Pancreas (tissue), 10 donors: ENCODE data around the gene ABR. TPM values are rescaled to one million over a fixed set of nuclear protein-coding genes. Genes with fewer than 3 reads are reported as not detected.
A peak's percentile ranks its signal among the peaks of the same experiment; 100 is the strongest.
"Not testable (repeated sequence)": the region's sequence is repeated elsewhere in the genome, so short reads cannot be mapped to it uniquely, and the experiment has no call there.

Experiments
- ATAC-seq, 4 donors: fragments of 200-7000 bp; cut with Tn5 transposase; one replicate each; pipeline versions ENCODE4 v1.8.0 to v1.9.1; 2020; ENCODE audit warnings: mild to moderate bottlenecking in 4 of 4, moderate library complexity in 4 of 4
- DNase-seq, 6 donors: peaks; one replicate each; pipeline ENCODE4 v3.0.0-alpha.2; 2020
- FAIRE-seq: peaks from 2 replicates; lab custom pipeline; 2012; peaks lifted over from hg19 to GRCh38; lab: Jason Lieb, UNC
- H3K27ac ChIP-seq, 4 donors: fragments of 200-600 bp; sonication (generic); 1 replicate in 3 of 4; 2 replicates in 1 of 4; pipeline versions ENCODE4 v1.5.0 to v1.8.0; 2020
- H3K27me3 ChIP-seq, 4 donors: fragments of 200-600 bp; one replicate each; pipeline ENCODE4 v1.8.0; 2021
- H3K36me3 ChIP-seq, 3 donors: fragments of 200-600 bp; sonication (generic) in 1 of 3; one replicate each; pipeline versions ENCODE4 v1.5.0 to v1.8.0; 2020 to 2021
- H3K4me1 ChIP-seq, 3 donors: fragments of 200-600 bp; one replicate each; pipeline ENCODE4 v1.8.0; 2021
- H3K4me3 ChIP-seq, 4 donors: fragments of 200-600 bp; sonication (generic) in 2 of 4; one replicate each; pipeline versions ENCODE4 v1.5.0 to v1.8.0; 2020 to 2021
- H3K9me3 ChIP-seq, 4 donors: fragments of 200-600 bp; one replicate each; pipeline ENCODE4 v1.8.0; 2021
- CTCF ChIP-seq, 4 donors: fragments of 200-600 bp; sonication (generic) in 3 of 4; IDR thresholded peaks; one replicate each; pipeline versions ENCODE4 v1.5.0 to v1.8.0; 2021; ENCODE audit warnings: antibody characterized with exemption in 4 of 4
- WGBS, 2 donors: extraction: QIAGEN DNeasy Blood & Tissue Kit; methylation state at CpG; one replicate each; pipeline ENCODE4 v1.1.7; 2013; 5-methylcytosine and 5-hydroxymethylcytosine counted together
- intact Hi-C, 3 donors: fragments of 100-400 bp; cut with DNase I; formaldehyde crosslinking; loops; one replicate each; pipeline versions ENCODE4 v1.11.1 to v1.14.2; 2022
- polyA plus RNA-seq, 2 donors: library from polyadenylated mRNA; stranded (reverse); fragments of 200-250 nt; gene quantifications; one replicate each; pipeline ENCODE4 v1.2.3, GENCODE V29; 2013
- total RNA-seq, 6 donors: library from RNA; stranded (reverse); fragmentation: NEBNext Ultra II Directional in 4 of 6; extraction: Animal tissue kit (Norgen Biotek cat#: 25700) in 4 of 6; gene quantifications; one replicate each; pipeline versions ENCODE4 v1.2.1 to v1.2.4, GENCODE V29; 2021 to 2023
- donor health status: healthy with polysubstance abuse.
- donor health status: DM: no; HTN: no; CAD: no; lungs with moderate emphysema.
- donor health status: DM: no; HTN: no; CAD: no.
- donor health status: control.
- donor health status: control.
- donor health status: Bipolar disorder and iron deficiency.
- donor health status: DM: yes; HTN: yes; CAD: no.
- donor health status: DM: no; HTN: no; CAD: no.
- donor health status: DM: no; HTN: no; CAD: no.
- donor health status: DM: yes; HTN: yes; CAD: no.

The ABR gene
- total and polyA plus RNA-seq, 8 donors = 15.4 to 65.7 (median 28.4) TPM

- no peaks in the 10 kb centered on the region for H3K36me3 ChIP-seq
- intact Hi-C loops = no loop called here
- H3K9me3 ChIP-seq = no peaks in the 10 kb centered on the region
- no peaks in the 10 kb centered on the region for H3K27me3 ChIP-seq
- WGBS, 2 donors = 82 to 88% methylated on average over 18 of the region's 18 CpGs
- peak in 2 of 4 donors; percentile 67 to 75 for ATAC-seq
- no peak for FAIRE-seq
- DNase-seq = peak in 2 of 6 donors; percentile 22 to 51
- no peaks in the 10 kb centered on the region for H3K4me1 ChIP-seq
- no peak overlapping the region for H3K4me3 ChIP-seq
- no peak for TF ChIP-seq CTCF (IDR thresholded peaks at IDR 0.05)
- no peak overlapping the region for H3K27ac ChIP-seq
Measured at GRCh38 chr17:1137465-1137894, 42.3 kb downstream of the ABR start.

- WGBS, 2 donors = 81 to 88% methylated on average over 6 of the region's 6 CpGs
Measured at GRCh38 chr17:1136748-1137147, 43.0 kb downstream of the ABR start.

DNA sequence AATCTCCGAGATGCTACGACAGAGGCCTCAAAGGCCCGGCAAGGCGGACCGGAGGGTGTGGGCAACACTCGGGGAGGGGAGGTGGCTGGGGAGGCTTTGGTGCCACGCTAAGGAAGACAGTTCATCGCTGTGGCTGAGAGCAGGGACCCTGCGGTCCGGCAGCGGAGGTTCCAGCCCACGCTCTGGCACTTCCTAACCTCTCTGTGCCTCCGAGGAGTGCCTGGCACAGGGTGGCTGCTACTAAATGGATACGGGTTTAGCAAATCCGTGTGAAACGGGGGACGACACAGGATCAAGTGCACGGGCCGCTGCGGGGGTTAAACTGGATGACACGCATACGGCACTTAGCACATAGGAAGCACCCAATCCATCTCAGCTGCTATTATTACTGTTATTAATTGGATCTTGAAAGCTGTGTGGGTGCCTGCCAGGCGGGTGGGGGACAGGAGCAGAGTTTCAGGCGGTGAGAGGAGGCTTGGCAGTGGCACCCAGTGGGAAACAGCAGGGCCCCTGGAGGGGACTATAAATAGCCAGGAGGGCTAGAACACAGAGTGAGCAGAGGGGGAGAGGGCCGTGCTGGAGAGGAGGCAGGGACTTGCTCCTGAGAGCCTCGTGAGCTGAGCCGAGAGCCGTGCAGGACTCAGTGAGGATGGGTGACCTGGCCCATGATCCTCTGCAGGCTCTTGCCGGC, 45.0 kb downstream of the ABR start:
- no peak overlapping the region for H3K27ac ChIP-seq
- no peaks in the 10 kb centered on the region for H3K36me3 ChIP-seq
- DNase-seq = no peak
- no peak overlapping the region for H3K4me3 ChIP-seq
- H3K4me1 ChIP-seq = no peaks in the 10 kb centered on the region
- FAIRE-seq = no peak
- ATAC-seq = peak in 2 of 4 donors; percentile 45 to 57
- TF ChIP-seq CTCF (IDR thresholded peaks at IDR 0.05) = no peak
- intact Hi-C loops = no loop called here
- WGBS, 2 donors = 68 to 78% methylated on average over 29 of the region's 29 CpGs
- H3K27me3 ChIP-seq = no peaks in the 10 kb centered on the region
- H3K9me3 ChIP-seq = no peaks in the 10 kb centered on the region

More at GRCh38 chr17:1136748-1137147, 43.0 kb downstream of the ABR start:
- H3K36me3 ChIP-seq = no peaks in the 10 kb centered on the region
- no peak overlapping the region for H3K4me3 ChIP-seq
- no peak overlapping the region for H3K27ac ChIP-seq
- intact Hi-C loops = no loop called here
- ATAC-seq (no peak), FAIRE-seq (no peak), DNase-seq (no peak)
- no peaks in the 10 kb centered on the region for H3K27me3 ChIP-seq
- H3K4me1 ChIP-seq = no peaks in the 10 kb centered on the region
- no peak for TF ChIP-seq CTCF (IDR thresholded peaks at IDR 0.05)
- no peaks in the 10 kb centered on the region for H3K9me3 ChIP-seq

DNA sequence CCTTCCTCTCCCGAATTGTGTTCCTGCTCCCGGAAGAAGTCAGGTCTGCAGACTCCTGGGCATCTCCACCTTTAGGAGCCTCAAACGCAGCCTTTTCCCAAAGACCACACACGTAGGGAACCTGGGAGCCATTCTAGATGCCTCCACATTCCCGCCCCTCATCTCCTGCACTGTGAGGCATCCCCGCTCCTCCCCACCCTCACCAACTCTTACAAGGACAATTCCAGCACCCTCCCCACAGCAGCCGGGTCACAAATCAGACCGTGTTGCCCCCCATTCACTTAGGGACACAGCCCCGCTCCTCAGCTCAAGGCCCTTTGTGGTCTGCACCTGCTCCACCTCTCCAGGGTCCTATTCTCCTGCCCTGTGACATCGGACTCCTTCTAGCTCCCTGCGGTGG, 49.6 kb downstream of the ABR start:
- Histone ChIP-seq H3K4me3 (no peak overlapping the region), H3K9me3 (no peaks in the 10 kb centered on the region), H3K36me3 (no peaks in the 10 kb centered on the region), H3K27ac (no peak overlapping the region), H3K27me3 (no peaks in the 10 kb centered on the region), H3K4me1 (no peaks in the 10 kb centered on the region)
- intact Hi-C loops = no loop called here
- DNase-seq (no peak), ATAC-seq (no peak), FAIRE-seq (no peak)
- 58 to 63% methylated on average over 10 to 11 of the region's 11 CpGs for WGBS, 2 donors
- TF ChIP-seq CTCF (IDR thresholded peaks at IDR 0.05) = no peak

DNA sequence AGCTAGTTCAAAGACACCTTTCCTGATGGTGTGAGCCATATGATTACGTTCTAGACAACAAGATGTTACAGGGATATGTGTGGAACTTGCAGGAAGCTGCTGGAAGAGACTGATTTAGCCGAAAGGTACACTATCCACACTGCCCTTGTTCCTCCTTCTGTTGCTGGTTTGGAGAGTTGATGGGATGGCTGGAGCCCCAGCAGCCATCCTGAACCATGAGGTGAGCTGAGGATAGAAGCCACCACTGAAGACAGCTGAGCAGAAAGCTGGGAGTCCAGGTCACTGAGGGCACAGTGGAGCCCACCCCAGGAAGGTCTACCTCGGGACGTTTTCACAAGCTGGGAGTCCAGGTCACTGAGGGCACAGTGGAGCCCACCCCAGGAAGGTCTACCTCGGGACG, 51.3 kb downstream of the ABR start:
- WGBS, 2 donors = 75 to 89% methylated on average over 2 to 6 of the region's 6 CpGs
- H3K27ac ChIP-seq, H3K4me3 ChIP-seq, H3K9me3 ChIP-seq, ATAC-seq, H3K36me3 ChIP-seq, FAIRE-seq, DNase-seq, H3K4me1 ChIP-seq, H3K27me3 ChIP-seq: not testable (repeated sequence)
- intact Hi-C loops = loop anchor here in 1 of 3 donors (5.0 kb wide), 1 partner anchor 54 kb away; no protein-coding TSS in a partner anchor
